T-helper 1 cell treated with Interleukin-12 subunit alpha and Interleukin-12 subunit beta and Interleukin-4 antibody, amounts not matched to agents 30 ng/mL and 1 ng/mL, for 36 hours (primary cell): ENCODE data around the gene WAC. TPM values are rescaled to one million over a fixed set of nuclear protein-coding genes. Genes with fewer than 3 reads are reported as not detected.
"Not testable (repeated sequence)": the region's sequence is repeated elsewhere in the genome, so short reads cannot be mapped to it uniquely, and the experiment has no call there.

Experiments
- intact Hi-C: fragments of 100-400 bp; cut with micrococcal nuclease; formaldehyde crosslinking; loops from one replicate; pipeline ENCODE4 v1.15.1; 2024
- total RNA-seq: library from RNA; stranded (reverse); gene quantifications from 2 replicates; pipeline ENCODE4 v1.2.3, GENCODE V29; 2022

The WAC gene
- total RNA-seq, 1 donor from 2014 or later: 156 TPM

- intact Hi-C loops: no loop called here
These were observed 71.9 kb downstream of the WAC start for GRCh38 chr10:28604567-28605536.

GRCh38 chr10:28606568-28606967, 73.7 kb downstream of the WAC start:
- intact Hi-C loops: loop anchor here (2.0 kb wide), 1 partner anchor 14 kb away; no protein-coding TSS in a partner anchor

- intact Hi-C loops: not testable (repeated sequence)
These were observed 76.7 kb downstream of the WAC start for GRCh38 chr10:28609636-28610035.

- intact Hi-C loops: no loop called here
These were observed 80.0 kb downstream of the WAC start for GRCh38 chr10:28612877-28613276.

- intact Hi-C loops: no loop called here
These were observed 83.6 kb downstream of the WAC start for GRCh38 chr10:28616514-28616913.

- intact Hi-C loops: no loop called here
These were observed 86.5 kb downstream of the WAC start for GRCh38 chr10:28619455-28619854.

GRCh38 chr10:28620251-28620650, 87.3 kb downstream of the WAC start:
- intact Hi-C loops: no loop called here

- intact Hi-C loops: no loop called here
These were observed 90.6 kb downstream of the WAC start for GRCh38 chr10:28623483-28623882.

- intact Hi-C loops: no loop called here
These were observed 91.4 kb downstream of the WAC start for GRCh38 chr10:28624351-28624750.

- intact Hi-C loops: no loop called here
These were observed 94.2 kb downstream of the WAC start for GRCh38 chr10:28627102-28627501.

GRCh38 chr10:28628184-28628893, 95.4 kb downstream of the WAC start:
- intact Hi-C loops: loop anchor here (1.0 kb wide), 4 partner anchors 196 to 764 kb away; no protein-coding TSS in a partner anchor

GRCh38 chr10:28631896-28632583, 99.1 kb downstream of the WAC start:
- intact Hi-C loops: no loop called here

GRCh38 chr10:28632584-28632945, 99.6 kb downstream of the WAC start:
- intact Hi-C loops: no loop called here

- intact Hi-C loops: no loop called here
These were observed 100.8 kb downstream of the WAC start for GRCh38 chr10:28633750-28634149.

- intact Hi-C loops: no loop called here
These were observed 104.4 kb downstream of the WAC start for GRCh38 chr10:28637346-28637745.

GRCh38 chr10:28638392-28638791, 105.5 kb downstream of the WAC start:
- intact Hi-C loops: no loop called here

GRCh38 chr10:28640551-28640950, 107.6 kb downstream of the WAC start:
- intact Hi-C loops: no loop called here

GRCh38 chr10:28644647-28645046, 111.7 kb downstream of the WAC start:
- intact Hi-C loops: no loop called here

GRCh38 chr10:28652106-28652505, 119.2 kb downstream of the WAC start:
- intact Hi-C loops: no loop called here

GRCh38 chr10:28652703-28653102, 119.8 kb downstream of the WAC start:
- intact Hi-C loops: no loop called here

GRCh38 chr10:28658824-28659223, 125.9 kb downstream of the WAC start:
- intact Hi-C loops: not testable (repeated sequence)

GRCh38 chr10:28661035-28661434, 128.1 kb downstream of the WAC start:
- intact Hi-C loops: loop anchor here (5.0 kb wide), 1 partner anchor 836 kb away; no protein-coding TSS in a partner anchor
